HAP-1 (cell line): ENCODE results near the gene TENT4B.
"Not testable (repeated sequence)": the region's sequence is repeated elsewhere in the genome, so short reads cannot be mapped to it uniquely, and the experiment has no call there.

Experiments used
- DNase-seq, 2 experiments: peaks; one replicate each; pipeline ENCODE4 v3.0.0-alpha.2; 2016 to 2020; ENCODE audit warnings: low spot score in 2 of 2
- H3K27me3 ChIP-seq: fragments of 250-450 bp; sonication (Bioruptor Pico); 2 replicates; pipeline ENCODE4 v1.5.1; 2020; ENCODE audit warnings: low read depth, mild to moderate bottlenecking, moderate library complexity
- H3K36me3 ChIP-seq: fragments of 250-450 bp; sonication (Bioruptor Pico); replicated peaks from 2 replicates; pipeline ENCODE4 v1.5.1; 2020; ENCODE audit warnings: mild to moderate bottlenecking
- H3K4me1 ChIP-seq: fragments of 250-450 bp; sonication (Bioruptor Pico); 2 replicates; pipeline ENCODE4 v1.5.1; 2020; ENCODE audit warnings: mild to moderate bottlenecking
- H3K4me3 ChIP-seq: fragments of 250-450 bp; sonication (Bioruptor Pico); 2 replicates; pipeline ENCODE4 v1.5.1; 2020; ENCODE audit warnings: mild to moderate bottlenecking, moderate library complexity
- H3K9me3 ChIP-seq: fragments of 250-450 bp; sonication (Bioruptor Pico); 2 replicates; pipeline ENCODE4 v1.5.1; 2020; ENCODE audit warnings: mild to moderate bottlenecking, moderate library complexity
- in situ Hi-C: fragments of 300-500 bp; cut with MboI; formaldehyde crosslinking; loops from 3 replicates; pipeline ENCODE4 v1.14.3; 2020; ENCODE audit warnings: low sequenced_read_pairs, inconsistent platforms, mixed read lengths

Gene TENT4B

GRCh38 chr16:50166511-50167500 is 13.7 kb downstream of the TENT4B start:
- H3K4me1 ChIP-seq = no peaks in the 10 kb centered on the region; the same call in 1 of the 2 replicates
- no peaks in the 10 kb centered on the region for H3K27me3 ChIP-seq
- no peak for DNase-seq
- in situ Hi-C loops = no loop called here
- H3K36me3 ChIP-seq = no peaks in the 10 kb centered on the region
- peaks cover 2% of the 10 kb centered on the region; the same call in 1 of the 2 replicates for H3K9me3 ChIP-seq
- H3K4me3 ChIP-seq = no peak overlapping the region

GRCh38 chr16:50167556-50167955 is 14.4 kb downstream of the TENT4B start:
- H3K9me3 ChIP-seq = peaks cover 2% of the 10 kb centered on the region; the same call in 1 of the 2 replicates
- no peaks in the 10 kb centered on the region for H3K4me1 ChIP-seq
- no peak for DNase-seq
- in situ Hi-C loops = no loop called here
- no peaks in the 10 kb centered on the region for H3K36me3 ChIP-seq
- no peak overlapping the region for H3K4me3 ChIP-seq
- H3K27me3 ChIP-seq = no peaks in the 10 kb centered on the region

GRCh38 chr16:50169555-50170096 is 16.5 kb downstream of the TENT4B start:
- Histone ChIP-seq H3K4me3 (no peak overlapping the region), H3K4me1 (no peaks in the 10 kb centered on the region), H3K27me3 (no peaks in the 10 kb centered on the region), H3K9me3 (peaks cover 2% of the 10 kb centered on the region; the same call in 1 of the 2 replicates), H3K36me3 (no peaks in the 10 kb centered on the region; the same call in 1 of the 2 replicates)
- in situ Hi-C loops = no loop called here
- DNase-seq = no peak

- H3K27me3 ChIP-seq, H3K4me3 ChIP-seq, DNase-seq, in situ Hi-C loops, H3K9me3 ChIP-seq, H3K4me1 ChIP-seq, H3K36me3 ChIP-seq: not testable (repeated sequence)
Measured at GRCh38 chr16:50171773-50172172, 18.7 kb downstream of the TENT4B start.

- in situ Hi-C loops = no loop called here
- no peaks in the 10 kb centered on the region for H3K4me1 ChIP-seq
- H3K9me3 ChIP-seq = peaks cover 2% of the 10 kb centered on the region; the same call in 1 of the 2 replicates
- no peak overlapping the region for H3K4me3 ChIP-seq
- H3K36me3 ChIP-seq = no peaks in the 10 kb centered on the region; the same call in 1 of the 2 replicates
- H3K27me3 ChIP-seq = no peaks in the 10 kb centered on the region
- DNase-seq = no peak
Measured at GRCh38 chr16:50172195-50172922, 19.3 kb downstream of the TENT4B start.

- in situ Hi-C loops = no loop called here
- Histone ChIP-seq H3K27me3 (no peaks in the 10 kb centered on the region), H3K36me3 (no peaks in the 10 kb centered on the region; the same call in 1 of the 2 replicates), H3K4me3 (no peak overlapping the region), H3K9me3 (no peaks in the 10 kb centered on the region), H3K4me1 (peaks cover 2% of the 10 kb centered on the region; the same call in 1 of the 2 replicates)
- DNase-seq = no peak
Measured at GRCh38 chr16:50173316-50173715, 20.2 kb downstream of the TENT4B start.

GRCh38 chr16:50178491-50178941 is 25.4 kb downstream of the TENT4B start:
- no peaks in the 10 kb centered on the region for H3K9me3 ChIP-seq
- H3K4me1 ChIP-seq = peaks cover 5% of the 10 kb centered on the region; the same call in 1 of the 2 replicates
- no peak for DNase-seq
- H3K27me3 ChIP-seq = no peaks in the 10 kb centered on the region
- no peak overlapping the region for H3K4me3 ChIP-seq
- no peaks in the 10 kb centered on the region for H3K36me3 ChIP-seq
- in situ Hi-C loops = no loop called here

GRCh38 chr16:50182441-50182840 is 29.3 kb downstream of the TENT4B start:
- DNase-seq = no peak
- peaks cover 5% of the 10 kb centered on the region; the same call in 1 of the 2 replicates for H3K4me1 ChIP-seq
- H3K27me3 ChIP-seq = no peaks in the 10 kb centered on the region
- H3K4me3 ChIP-seq = no peak overlapping the region
- H3K36me3 ChIP-seq = no peaks in the 10 kb centered on the region
- in situ Hi-C loops = no loop called here
- no peaks in the 10 kb centered on the region for H3K9me3 ChIP-seq

GRCh38 chr16:50183316-50183715 is 30.2 kb downstream of the TENT4B start:
- Histone ChIP-seq H3K4me3 (no peak overlapping the region), H3K9me3 (no peaks in the 10 kb centered on the region), H3K27me3 (no peaks in the 10 kb centered on the region), H3K4me1 (peaks cover 3% of the 10 kb centered on the region; the same call in 1 of the 2 replicates), H3K36me3 (no peaks in the 10 kb centered on the region)
- no peak for DNase-seq
- in situ Hi-C loops = no loop called here

GRCh38 chr16:50185005-50185505 is 31.9 kb downstream of the TENT4B start:
- Histone ChIP-seq H3K36me3 (no peaks in the 10 kb centered on the region), H3K4me3 (no peak overlapping the region), H3K4me1 (no peaks in the 10 kb centered on the region; the same call in 1 of the 2 replicates), H3K9me3 (no peaks in the 10 kb centered on the region), H3K27me3 (no peaks in the 10 kb centered on the region)
- no peak for DNase-seq
- in situ Hi-C loops = no loop called here

GRCh38 chr16:50188619-50189136 is 35.6 kb downstream of the TENT4B start:
- no peaks in the 10 kb centered on the region; the same call in 1 of the 2 replicates for H3K4me1 ChIP-seq
- peaks cover 2% of the 10 kb centered on the region; the same call in 1 of the 2 replicates for H3K36me3 ChIP-seq
- in situ Hi-C loops = no loop called here
- H3K27me3 ChIP-seq = no peaks in the 10 kb centered on the region
- H3K4me3 ChIP-seq = no peak overlapping the region
- H3K9me3 ChIP-seq = no peaks in the 10 kb centered on the region
- no peak for DNase-seq

- H3K27me3 ChIP-seq = no peaks in the 10 kb centered on the region
- DNase-seq = no peak
- H3K4me3 ChIP-seq = no peak overlapping the region
- peaks cover 2% of the 10 kb centered on the region; the same call in 1 of the 2 replicates for H3K36me3 ChIP-seq
- in situ Hi-C loops = no loop called here
- no peaks in the 10 kb centered on the region for H3K9me3 ChIP-seq
- peaks cover 4% of the 10 kb centered on the region for H3K4me1 ChIP-seq
Measured at GRCh38 chr16:50190292-50190691, 37.2 kb downstream of the TENT4B start.
